CD14-positive monocyte (primary cell): Measurements from ENCODE around the gene ADCY1. TPM values are rescaled to one million over a fixed set of nuclear protein-coding genes. Genes with fewer than 3 reads are reported as not detected.

Source experiments
- DNase-seq, 3 donors: peaks; one replicate each; pipeline ENCODE4 v3.0.0-alpha.2; 2011 to 2022
- H2AFZ ChIP-seq: 2 replicates; pipeline ENCODE4 v1.6.0; 2012; ENCODE audit warnings: mild to moderate bottlenecking, low read depth, low read length, inconsistent platforms; ENCODE audit not compliant: insufficient read depth, poor library complexity, severe bottlenecking
- H3K27ac ChIP-seq, 2 donors: 1 replicate in 1 of 2; 2 replicates in 1 of 2; pipeline ENCODE4 v1.5.1; 2012 to 2013; ENCODE audit warnings: low read length in 2 of 2, control low read depth in 1 of 2, inconsistent platforms in 1 of 2, low read depth in 1 of 2, mild to moderate bottlenecking in 1 of 2
- H3K27me3 ChIP-seq, 2 donors: one replicate each; pipeline versions ENCODE4 v1.6.0 to v1.6.1; 2011 to 2013; ENCODE audit warnings: low read length in 2 of 2; ENCODE audit not compliant: control insufficient read depth in 2 of 2, insufficient read depth in 2 of 2
- H3K36me3 ChIP-seq, 2 donors: replicated peaks in 1 of 2; 1 replicate in 1 of 2; 2 replicates in 1 of 2; pipeline versions ENCODE4 v1.5.1 to v1.6.1; 2012 to 2013; ENCODE audit warnings: low read length in 2 of 2, control low read depth in 1 of 2, inconsistent platforms in 1 of 2, mild to moderate bottlenecking in 1 of 2; ENCODE audit not compliant: insufficient read depth in 2 of 2, control insufficient read depth in 1 of 2
- H3K4me1 ChIP-seq, 2 donors: 1 replicate in 1 of 2; 2 replicates in 1 of 2; pipeline versions ENCODE4 v1.5.1 to v1.6.1; 2012 to 2013; ENCODE audit warnings: low read length in 2 of 2, control low read depth in 1 of 2, inconsistent platforms in 1 of 2, mild to moderate bottlenecking in 1 of 2, moderate library complexity in 1 of 2; ENCODE audit not compliant: insufficient read depth in 2 of 2, control insufficient read depth in 1 of 2
- H3K4me2 ChIP-seq: replicated peaks from 2 replicates; pipeline ENCODE3; 2012; ENCODE audit warnings: low read length, moderate library complexity, mild to moderate bottlenecking; ENCODE audit not compliant: poor library complexity, severe bottlenecking; ENCODE audit errors: extremely low read depth
- H3K4me3 ChIP-seq, 3 experiments: fragments of 200-600 bp in 1 of 3; sonication (generic) in 1 of 3; replicated peaks in 1 of 3; 1 replicate in 2 of 3; 2 replicates in 1 of 3; pipeline ENCODE4 v1.5.1; 2011 to 2013; ENCODE audit warnings: low read length in 3 of 3, mild to moderate bottlenecking in 3 of 3, control low read depth in 2 of 3, low read depth in 2 of 3, inconsistent platforms in 1 of 3, moderate library complexity in 1 of 3
- H3K79me2 ChIP-seq: 2 replicates; pipeline ENCODE4 v1.6.0; 2012; ENCODE audit warnings: mild to moderate bottlenecking, control low read depth, inconsistent platforms, low read length, moderate library complexity; ENCODE audit not compliant: insufficient read depth
- H3K9ac ChIP-seq: 2 replicates; pipeline ENCODE4 v1.6.0; 2017; ENCODE audit warnings: low read length, mild to moderate bottlenecking; ENCODE audit not compliant: insufficient read depth, poor library complexity, severe bottlenecking
- H3K9me3 ChIP-seq, 2 donors: replicated peaks in 1 of 2; 1 replicate in 1 of 2; 2 replicates in 1 of 2; pipeline versions ENCODE4 v1.5.1 to v1.6.1; 2012 to 2013; ENCODE audit warnings: low read length in 2 of 2, control low read depth in 1 of 2; ENCODE audit not compliant: control insufficient read depth in 1 of 2, insufficient read depth in 1 of 2
- H4K20me1 ChIP-seq: 2 replicates; pipeline ENCODE4 v1.6.0; 2012; ENCODE audit warnings: mild to moderate bottlenecking, low read length, control low read depth, moderate library complexity; ENCODE audit not compliant: insufficient read depth
- H3K27ac Mint-ChIP-seq, 7 donors: one replicate each; pipeline ENCODE4 v1.8.0; 2020; ENCODE audit warnings: mild to moderate bottlenecking in 7 of 7, mixed read lengths in 7 of 7, moderate library complexity in 6 of 7, inconsistent platforms in 2 of 7
- H3K27me3 Mint-ChIP-seq, 3 donors: one replicate each; pipeline ENCODE4 v1.8.0; 2021 to 2022; ENCODE audit warnings: low read depth in 3 of 3, mild to moderate bottlenecking in 3 of 3, mixed read lengths in 3 of 3, moderate library complexity in 3 of 3, inconsistent platforms in 1 of 3
- H3K36me3 Mint-ChIP-seq, 2 donors: one replicate each; pipeline ENCODE4 v1.8.0; 2020; ENCODE audit warnings: mixed read lengths in 2 of 2, inconsistent platforms in 1 of 2, mild to moderate bottlenecking in 1 of 2
- H3K4me1 Mint-ChIP-seq: one replicate; pipeline ENCODE4 v1.8.0; 2020; ENCODE audit warnings: mild to moderate bottlenecking, mixed read lengths
- H3K4me3 Mint-ChIP-seq, 2 donors: one replicate each; pipeline ENCODE4 v1.8.0; 2020; ENCODE audit warnings: mild to moderate bottlenecking in 2 of 2, mixed read lengths in 2 of 2, moderate library complexity in 1 of 2
- H3K9me3 Mint-ChIP-seq, 7 donors: one replicate each; pipeline ENCODE4 v1.8.0; 2020 to 2022; ENCODE audit warnings: mixed read lengths in 7 of 7, mild to moderate bottlenecking in 6 of 7, moderate library complexity in 6 of 7, inconsistent platforms in 2 of 7
- CTCF ChIP-seq: fragments of 200-600 bp; IDR thresholded peaks from one replicate; pipeline ENCODE4 v1.8.0; 2022; ENCODE audit warnings: antibody characterized with exemption, mild to moderate bottlenecking
- WGBS: methylation state at CpG from one replicate; pipeline ENCODE4 v1.1.5; 2013; ENCODE audit warnings: missing lambda C conversion rate; ENCODE audit not compliant: insufficient coverage; 5-methylcytosine and 5-hydroxymethylcytosine counted together
- intact Hi-C, 2 donors: fragments of 100-400 bp; cut with micrococcal nuclease; formaldehyde crosslinking; loops; one replicate each; pipeline versions ENCODE4 v1.15.0 to v1.15.1; 2023
- polyA plus RNA-seq, 3 donors: library from polyadenylated mRNA; depleted of rRNA in 1 of 3; unstranded in 2 of 3; stranded (reverse) in 1 of 3; fragments of 300-500 nt in 2 of 3; fragments of >200 nt in 1 of 3; fragmentation: Illumina TruSeq in 2 of 3; gene quantifications; 1 replicate in 2 of 3; 2 replicates in 1 of 3; pipeline ENCODE4 v1.2.3, GENCODE V29; 2012 to 2021

The ADCY1 gene
- polyA plus RNA-seq, 3 donors, result 0.01 TPM; not detected in 2

DNA sequence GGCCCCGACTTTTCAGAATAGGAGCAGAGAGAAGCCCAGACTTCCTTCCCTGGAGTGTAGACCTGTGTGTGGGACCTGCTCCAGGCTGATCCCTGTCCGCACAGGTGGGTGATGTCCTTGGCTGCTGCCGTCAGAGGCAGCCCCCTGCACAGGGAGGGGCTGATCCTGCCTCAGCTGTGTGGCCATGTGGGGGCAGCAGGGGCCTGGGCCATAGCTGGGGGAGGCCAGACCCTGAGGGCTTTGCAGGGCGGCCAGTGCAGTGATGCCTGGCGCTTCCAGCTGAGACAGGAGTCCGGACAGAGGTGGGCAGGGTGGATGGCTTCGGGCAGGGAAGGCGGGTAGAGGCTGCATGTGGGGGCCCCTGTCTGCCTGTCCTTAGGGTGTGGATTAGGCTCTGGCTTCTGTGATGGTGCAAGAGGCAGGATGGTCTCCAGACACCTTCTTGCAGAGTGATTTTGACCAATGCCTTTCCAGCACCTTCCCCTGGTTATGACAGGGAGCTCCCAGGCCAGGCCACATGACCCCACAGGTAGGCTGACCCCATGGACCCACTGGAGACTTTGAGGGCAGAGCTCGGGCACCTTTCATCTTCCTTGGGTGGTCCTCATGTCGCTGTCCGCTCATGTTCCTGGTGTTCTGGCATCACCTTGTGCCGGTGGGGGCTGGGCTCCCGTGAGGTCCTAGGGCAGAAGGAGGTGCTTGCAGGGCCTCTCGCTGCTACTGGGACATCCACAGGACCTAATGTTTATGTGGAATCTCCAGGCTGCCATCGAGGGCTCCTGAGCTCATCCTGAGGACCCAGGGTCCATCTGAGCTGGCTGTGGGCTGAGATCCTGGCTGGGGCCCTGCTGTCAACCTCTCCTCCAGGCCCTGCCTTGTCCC, 141.5 kb downstream of the ADCY1 start:
- DNase-seq, result no peak
- Mint-ChIP-seq H3K27ac (no peak overlapping the region), H3K4me1 (no peaks in the 10 kb centered on the region), H3K36me3 (no peaks in the 10 kb centered on the region), H3K27me3 (peaks cover 2% of the 10 kb centered on the region in 3 donors), H3K9me3 (peaks cover 0 to 2% (median 0%) of the 10 kb centered on the region in 7 donors), H3K4me3 (no peak overlapping the region)
- no peak overlapping the region for H3K27ac ChIP-seq
- no peaks in the 10 kb centered on the region for H4K20me1 ChIP-seq
- TF ChIP-seq CTCF, result no peak
- H3K36me3 ChIP-seq, result no peaks in the 10 kb centered on the region
- no peaks in the 10 kb centered on the region for H3K79me2 ChIP-seq
- H3K4me2 ChIP-seq, result no peak overlapping the region
- intact Hi-C loops, result no loop called here
- H3K9me3 ChIP-seq, result no peaks in the 10 kb centered on the region
- no peak overlapping the region for H3K4me3 ChIP-seq
- no peak overlapping the region for H3K9ac ChIP-seq
- H2AFZ ChIP-seq, result no peak overlapping the region
- H3K4me1 ChIP-seq, result no peaks in the 10 kb centered on the region
- H3K27me3 ChIP-seq, result no peaks in the 10 kb centered on the region
- WGBS, result 96% methylated on average over 15 of the region's 15 CpGs

DNA sequence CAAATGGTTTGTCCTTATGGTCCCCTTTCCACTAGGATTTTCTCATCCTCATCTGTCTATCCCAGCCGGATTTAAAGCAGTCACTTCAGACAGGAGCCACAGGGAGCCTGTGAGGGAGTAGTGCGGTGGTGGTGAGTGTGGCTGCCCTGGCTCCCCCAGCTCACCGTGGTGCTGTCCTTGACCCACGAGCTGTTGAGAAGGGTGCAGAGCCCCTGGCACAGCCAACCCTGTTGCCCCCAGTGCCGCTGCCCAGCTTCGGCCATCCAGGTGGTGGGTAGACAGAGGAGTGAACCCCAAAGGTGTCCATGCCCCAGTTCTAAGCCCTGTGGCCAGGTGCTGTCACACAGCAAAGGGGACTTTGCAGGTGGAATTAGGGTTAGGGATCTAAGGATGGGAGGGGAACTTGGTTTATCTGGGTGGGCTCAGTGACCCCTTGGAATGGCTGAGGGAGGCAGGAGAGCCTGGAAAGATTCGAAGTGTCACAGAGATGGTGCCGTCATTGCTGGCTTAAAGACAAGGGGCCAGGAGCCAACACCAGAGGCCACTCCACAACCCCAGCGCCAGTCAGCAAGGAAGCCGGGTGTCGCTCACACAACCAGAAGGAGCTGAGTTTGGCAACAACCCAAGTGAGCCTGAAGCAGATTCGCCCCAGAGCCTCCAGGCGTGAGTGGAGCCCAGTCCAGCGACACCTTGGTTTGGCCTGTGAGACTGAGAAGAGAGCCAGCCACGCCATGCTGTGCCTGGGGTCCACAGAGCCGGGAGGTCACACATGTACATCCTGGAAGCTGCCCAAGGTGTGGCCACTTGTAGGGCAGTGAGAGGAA, 142.4 kb downstream of the ADCY1 start:
- 94% methylated on average over 15 of the region's 16 CpGs for WGBS

More for the DNA sequence above, 142.4 kb downstream of the ADCY1 start:
- Histone ChIP-seq H3K27me3 (no peaks in the 10 kb centered on the region), H3K9ac (no peak overlapping the region), H3K4me2 (no peak overlapping the region), H3K9me3 (no peaks in the 10 kb centered on the region), H4K20me1 (no peaks in the 10 kb centered on the region), H2AFZ (no peak overlapping the region), H3K4me1 (no peaks in the 10 kb centered on the region), H3K36me3 (no peaks in the 10 kb centered on the region), H3K27ac (no peak overlapping the region), H3K79me2 (no peaks in the 10 kb centered on the region), H3K4me3 (no peak overlapping the region)
- H3K9me3 Mint-ChIP-seq, result peaks cover 0 to 2% (median 0%) of the 10 kb centered on the region in 7 donors
- no peak overlapping the region for H3K4me3 Mint-ChIP-seq
- no peak for TF ChIP-seq CTCF
- peak overlapping the region in 1 of 7 donors; percentile 71 for H3K27ac Mint-ChIP-seq
- H3K36me3 Mint-ChIP-seq, result no peaks in the 10 kb centered on the region
- intact Hi-C loops, result no loop called here
- DNase-seq, result no peak
- no peaks in the 10 kb centered on the region for H3K4me1 Mint-ChIP-seq
- H3K27me3 Mint-ChIP-seq, result peaks cover 1 to 2% (median 2%) of the 10 kb centered on the region in 3 donors
